ENCODE results near the gene LRMDA.

LRMDA gene

DNA sequence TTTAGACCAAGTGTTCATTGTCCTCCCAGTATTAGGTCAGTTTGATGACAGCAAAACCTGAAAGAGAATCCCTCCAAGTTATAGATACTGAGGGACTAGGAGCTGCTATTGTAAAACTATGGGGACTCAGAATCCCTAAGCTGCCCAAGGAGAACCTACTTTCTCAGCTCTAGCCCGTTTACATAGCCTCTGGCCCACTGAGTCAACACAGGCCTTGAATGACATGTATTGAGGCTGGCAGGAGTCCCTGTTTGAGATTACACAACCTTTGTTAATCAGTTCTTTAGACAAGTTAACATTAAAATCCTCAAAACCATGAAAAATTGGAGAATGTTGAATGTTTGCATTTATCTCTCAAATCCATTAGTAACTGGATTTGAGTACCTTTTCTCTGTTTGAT lies 1127.2 kb downstream of the LRMDA start:
- DNase-seq (ENCODE audit: low read depth), result no peak
- no peak overlapping the region for H3K4me3 ChIP-seq (ENCODE audit: low read depth, low read length)
- TF ChIP-seq, protein P1, sequence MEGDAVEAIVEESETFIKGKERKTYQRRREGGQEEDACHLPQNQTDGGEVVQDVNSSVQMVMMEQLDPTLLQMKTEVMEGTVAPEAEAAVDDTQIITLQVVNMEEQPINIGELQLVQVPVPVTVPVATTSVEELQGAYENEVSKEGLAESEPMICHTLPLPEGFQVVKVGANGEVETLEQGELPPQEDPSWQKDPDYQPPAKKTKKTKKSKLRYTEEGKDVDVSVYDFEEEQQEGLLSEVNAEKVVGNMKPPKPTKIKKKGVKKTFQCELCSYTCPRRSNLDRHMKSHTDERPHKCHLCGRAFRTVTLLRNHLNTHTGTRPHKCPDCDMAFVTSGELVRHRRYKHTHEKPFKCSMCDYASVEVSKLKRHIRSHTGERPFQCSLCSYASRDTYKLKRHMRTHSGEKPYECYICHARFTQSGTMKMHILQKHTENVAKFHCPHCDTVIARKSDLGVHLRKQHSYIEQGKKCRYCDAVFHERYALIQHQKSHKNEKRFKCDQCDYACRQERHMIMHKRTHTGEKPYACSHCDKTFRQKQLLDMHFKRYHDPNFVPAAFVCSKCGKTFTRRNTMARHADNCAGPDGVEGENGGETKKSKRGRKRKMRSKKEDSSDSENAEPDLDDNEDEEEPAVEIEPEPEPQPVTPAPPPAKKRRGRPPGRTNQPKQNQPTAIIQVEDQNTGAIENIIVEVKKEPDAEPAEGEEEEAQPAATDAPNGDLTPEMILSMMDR (IDR thresholded peaks at IDR 0.05; ENCODE audit: control insufficient read depth, extremely low read depth, insufficient read depth), result no peak

DNA sequence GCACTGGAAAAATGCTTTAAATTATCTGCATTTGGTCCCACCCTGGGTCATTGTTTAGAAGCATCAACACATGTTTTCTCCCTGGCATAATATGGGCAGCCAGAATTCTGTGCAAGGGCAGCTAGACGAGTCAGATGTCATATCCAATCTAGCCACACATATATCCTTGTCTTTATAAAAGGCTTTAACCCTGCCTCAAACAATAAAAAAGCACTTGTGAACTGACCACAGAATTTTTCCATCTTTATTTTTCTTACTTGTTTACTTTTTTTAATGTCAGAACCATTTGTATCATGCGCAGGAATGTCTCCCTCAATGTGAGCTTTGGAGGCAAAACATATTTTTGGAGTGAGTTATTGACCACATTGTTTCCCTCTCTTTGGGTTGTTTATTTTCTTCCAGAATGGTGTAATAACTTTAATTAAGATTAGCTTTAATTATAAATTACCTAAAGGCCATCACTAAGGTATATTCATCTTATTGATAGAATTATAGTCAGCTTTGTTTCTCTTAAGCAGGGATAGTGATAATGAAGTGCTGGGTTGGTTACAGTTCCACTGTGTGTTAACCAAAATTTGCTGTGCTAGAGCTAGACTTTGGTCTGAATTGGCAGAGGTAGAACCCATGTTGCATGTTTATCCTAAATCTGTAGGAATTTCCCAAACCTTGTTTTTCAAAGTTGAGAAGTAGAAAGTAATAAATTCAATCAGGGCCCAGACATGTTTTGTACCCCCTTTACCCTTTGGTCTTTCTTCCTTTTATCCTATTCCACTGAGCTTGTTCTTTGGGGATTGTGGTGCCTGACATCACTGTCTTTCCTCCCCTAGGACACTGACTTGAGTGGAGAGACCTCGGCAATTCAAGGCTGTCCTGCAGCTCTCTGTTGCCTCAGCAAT lies 1127.8 kb downstream of the LRMDA start:
- TF ChIP-seq, protein P1 (IDR thresholded peaks at IDR 0.05; ENCODE audit: control insufficient read depth, extremely low read depth, insufficient read depth), result no peak
- H3K4me3 ChIP-seq (ENCODE audit: low read depth, low read length), result no peak overlapping the region
- no peak for DNase-seq (ENCODE audit: low read depth)

DNA sequence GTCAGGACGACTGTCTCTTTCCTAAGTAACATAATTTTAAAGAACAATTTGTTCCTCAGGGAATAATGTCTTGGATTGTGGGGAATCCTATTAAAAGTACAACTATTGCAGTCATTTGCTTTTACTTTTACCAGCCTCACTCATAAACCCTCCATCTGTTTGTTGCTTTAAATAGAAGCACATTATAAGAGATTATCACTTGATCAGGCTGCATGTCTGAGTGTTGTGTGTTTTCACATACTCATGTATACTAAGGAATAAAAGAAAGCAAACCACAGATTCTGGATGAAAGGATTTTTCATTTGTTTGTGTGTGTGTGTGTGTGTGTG lies 1128.4 kb downstream of the LRMDA start:
- no peak overlapping the region for H3K4me3 ChIP-seq (ENCODE audit: low read depth, low read length)
- TF ChIP-seq, protein P1 (IDR thresholded peaks at IDR 0.05; ENCODE audit: control insufficient read depth, extremely low read depth, insufficient read depth), result no peak
- DNase-seq (ENCODE audit: low read depth), result no peak

DNA sequence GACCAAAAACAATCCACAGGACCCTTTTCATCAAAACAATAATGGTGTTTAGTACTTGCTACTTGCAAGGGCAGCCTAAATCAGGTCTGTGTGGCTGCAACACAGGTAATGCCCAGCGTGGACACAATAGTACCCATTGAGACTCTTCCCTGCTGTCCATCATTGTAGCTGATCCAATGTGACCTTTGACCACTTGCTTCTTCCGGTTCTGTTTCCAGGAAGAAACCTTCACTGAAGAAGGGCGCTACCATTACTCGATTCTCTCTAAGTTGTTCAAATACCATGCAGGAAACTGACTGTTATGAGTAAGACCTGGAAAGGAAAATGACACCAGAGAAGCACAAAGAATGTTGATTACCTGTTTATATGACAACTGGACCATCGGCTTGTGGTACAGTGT lies 1128.9 kb downstream of the LRMDA start:
- DNase-seq (ENCODE audit: low read depth), result no peak
- TF ChIP-seq, protein P1 (IDR thresholded peaks at IDR 0.05; ENCODE audit: control insufficient read depth, extremely low read depth, insufficient read depth), result no peak
- no peak overlapping the region for H3K4me3 ChIP-seq (ENCODE audit: low read depth, low read length)

DNA sequence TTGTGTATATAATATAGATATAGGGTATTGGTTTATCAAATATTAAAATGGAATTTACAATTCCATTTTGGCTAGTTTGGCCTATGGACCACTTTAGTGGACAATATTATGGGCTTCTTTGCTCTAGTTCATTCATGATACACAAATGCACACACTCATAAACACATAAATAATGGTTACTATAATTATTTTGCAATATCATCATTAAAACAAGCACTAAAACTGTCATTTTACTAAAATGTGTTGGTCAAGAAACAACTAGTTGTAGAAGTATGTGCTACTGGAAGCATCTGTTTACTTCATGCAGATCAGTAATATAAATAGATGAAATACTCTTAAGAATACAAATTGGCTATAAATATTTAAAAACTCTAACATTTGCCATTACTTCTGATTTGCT lies 1131.9 kb downstream of the LRMDA start:
- no peak overlapping the region for H3K4me3 ChIP-seq (ENCODE audit: low read depth, low read length)
- TF ChIP-seq, protein P1 (IDR thresholded peaks at IDR 0.05; ENCODE audit: control insufficient read depth, extremely low read depth, insufficient read depth), result no peak
- no peak for DNase-seq (ENCODE audit: low read depth)

DNA sequence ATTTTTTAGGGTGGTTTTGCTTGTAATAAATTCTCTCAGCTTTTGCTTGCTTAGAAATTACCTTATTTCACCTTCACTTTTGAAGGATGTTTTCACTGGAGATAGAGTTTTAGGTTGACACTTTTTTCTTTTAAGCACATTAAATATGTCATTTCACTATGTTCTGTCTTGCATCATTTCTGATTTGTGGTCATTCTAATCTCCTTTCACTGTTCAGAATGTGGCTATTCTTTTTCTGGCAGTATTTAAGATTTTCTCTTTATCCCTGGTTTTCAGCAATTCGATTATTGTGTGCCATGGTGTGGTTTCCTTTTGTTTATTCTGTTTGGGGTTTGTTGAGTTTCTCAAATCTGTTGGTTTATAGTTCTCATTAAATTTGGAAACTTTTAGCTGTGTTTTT lies 1140.6 kb downstream of the LRMDA start:
- no peak overlapping the region for H3K4me3 ChIP-seq (ENCODE audit: low read depth, low read length)
- DNase-seq (ENCODE audit: low read depth), result no peak
- TF ChIP-seq, protein P1 (IDR thresholded peaks at IDR 0.05; ENCODE audit: control insufficient read depth, extremely low read depth, insufficient read depth), result no peak

Data from LNCaP clone FGC (cell line).